H1 (cell line): ENCODE data around the gene PRKG2.

Source experiments
- EP300 ChIP-seq, 2 experiments: IDR thresholded peaks; 1 replicate in 1 of 2; 2 replicates in 1 of 2; pipeline ENCODE4 v1.6.1; 2011 to 2012; ENCODE audit warnings: low read depth in 2 of 2, low read length in 2 of 2, mild to moderate bottlenecking in 2 of 2, borderline replicate concordance in 1 of 2, inconsistent platforms in 1 of 2, moderate library complexity in 1 of 2
- GABPA ChIP-seq: IDR thresholded peaks from 2 replicates; pipeline ENCODE4 v1.6.1; 2011; ENCODE audit warnings: mild to moderate bottlenecking, low read length, moderate library complexity, borderline replicate concordance; ENCODE audit not compliant: insufficient read depth
- GTF2F1 ChIP-seq: IDR thresholded peaks from 2 replicates; pipeline ENCODE4 v1.6.1; 2012; ENCODE audit warnings: low read depth, low read length, improper control_type of control experiment, borderline replicate concordance
- JUND ChIP-seq: IDR thresholded peaks from 2 replicates; pipeline ENCODE4 v1.6.1; 2011; ENCODE audit warnings: mild to moderate bottlenecking, improper control_type of control experiment, low read length
- KDM5A ChIP-seq: fragments of 200-600 bp; IDR thresholded peaks from 2 replicates; pipeline ENCODE4 v1.7.1; 2012; ENCODE audit warnings: mild to moderate bottlenecking, low read length, inconsistent platforms, mixed read lengths
- PHF8 ChIP-seq: fragments of 200-600 bp; sonication (generic); conservative IDR thresholded peaks from 2 replicates; pipeline ENCODE4 v1.7.1; 2012; ENCODE audit warnings: low read depth, mild to moderate bottlenecking, inconsistent platforms, low read length, moderate library complexity
- POLR2A ChIP-seq, 2 experiments: IDR thresholded peaks; 1 replicate in 1 of 2; 2 replicates in 1 of 2; pipeline ENCODE4 v1.6.1; 2011; ENCODE audit warnings: low read depth in 2 of 2, low read length in 2 of 2, mild to moderate bottlenecking in 2 of 2; ENCODE audit errors: control extremely low read depth in 1 of 2
- RAD21 ChIP-seq, 2 experiments: IDR thresholded peaks in 1 of 2; conservative IDR thresholded peaks in 1 of 2; 2 replicates each; pipeline ENCODE4 v1.6.1; 2011; ENCODE audit warnings: low read depth in 2 of 2, low read length in 2 of 2, improper control_type of control experiment in 1 of 2, inconsistent platforms in 1 of 2, mild to moderate bottlenecking in 1 of 2, moderate library complexity in 1 of 2
- SIN3A ChIP-seq, 2 experiments: IDR thresholded peaks in 1 of 2; conservative IDR thresholded peaks in 1 of 2; 2 replicates each; pipeline ENCODE4 v1.6.1; 2011 to 2012; ENCODE audit warnings: low read length in 2 of 2, improper control_type of control experiment in 1 of 2, low read depth in 1 of 2, mild to moderate bottlenecking in 1 of 2
- SIX5 ChIP-seq: IDR thresholded peaks from 2 replicates; pipeline ENCODE4 v1.6.1; 2011; ENCODE audit warnings: mild to moderate bottlenecking, low read depth, low read length
- TF ChIP-seq, protein P1 (sequence below): IDR thresholded peaks from 2 replicates; pipeline ENCODE4 v1.6.1; 2012; ENCODE audit warnings: inconsistent platforms
- TF ChIP-seq, protein P2 (sequence below), 3 experiments: IDR thresholded peaks; 1 replicate in 2 of 3; 2 replicates in 1 of 3; pipeline versions ENCODE4 v1.5.1 to v1.6.1; 2011; ENCODE audit warnings: low read length in 3 of 3, mild to moderate bottlenecking in 3 of 3, inconsistent platforms in 2 of 3, low read depth in 1 of 3, moderate library complexity in 1 of 3; ENCODE audit not compliant: insufficient read depth in 1 of 3; ENCODE audit errors: control extremely low read depth in 1 of 3
- TF ChIP-seq, protein P3 (sequence below): IDR thresholded peaks from 2 replicates; pipeline ENCODE4 v1.6.1; 2012; ENCODE audit warnings: inconsistent platforms

DNA sequence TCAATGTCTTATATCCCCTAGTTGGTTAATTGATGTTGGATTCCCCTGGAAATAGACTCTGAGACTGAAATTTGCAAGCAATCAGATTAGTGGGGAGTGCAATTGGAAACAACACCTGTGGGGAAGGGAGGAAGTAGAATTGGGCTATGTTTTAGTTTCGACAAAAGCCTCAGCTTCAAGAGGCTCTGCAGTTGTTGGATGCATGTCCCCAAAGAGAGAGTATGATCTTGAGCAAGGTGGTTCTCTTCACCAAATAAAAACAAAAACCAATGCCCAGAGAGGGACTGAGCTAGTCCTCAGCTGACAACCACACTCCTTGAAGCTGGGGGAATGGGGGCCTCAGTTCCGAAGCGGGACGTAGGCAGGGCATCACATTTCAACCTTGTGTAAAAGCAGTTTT lies 77.1 kb downstream of the PRKG2 start:
- no peak for TF ChIP-seq EP300 (IDR thresholded peaks at IDR 0.05; ENCODE audit: borderline replicate concordance in 1 of 2, low read depth in 2 of 2, low read length in 2 of 2)
- no peak for TF ChIP-seq SIX5
- TF ChIP-seq, protein P1, sequence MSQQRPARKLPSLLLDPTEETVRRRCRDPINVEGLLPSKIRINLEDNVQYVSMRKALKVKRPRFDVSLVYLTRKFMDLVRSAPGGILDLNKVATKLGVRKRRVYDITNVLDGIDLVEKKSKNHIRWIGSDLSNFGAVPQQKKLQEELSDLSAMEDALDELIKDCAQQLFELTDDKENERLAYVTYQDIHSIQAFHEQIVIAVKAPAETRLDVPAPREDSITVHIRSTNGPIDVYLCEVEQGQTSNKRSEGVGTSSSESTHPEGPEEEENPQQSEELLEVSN = no peak
- no peak for TF ChIP-seq POLR2A (IDR thresholded peaks at IDR 0.05; ENCODE audit: control extremely low read depth in 1 of 2, low read depth in 2 of 2, low read length in 2 of 2)
- no peak for TF ChIP-seq KDM5A
- TF ChIP-seq RAD21 (IDR thresholded peaks at IDR 0.05 in 1 of 2, conservative IDR thresholded peaks at IDR 0.05 in 1 of 2; ENCODE audit: low read depth in 2 of 2, low read length in 2 of 2) = no peak
- TF ChIP-seq, protein P2, sequence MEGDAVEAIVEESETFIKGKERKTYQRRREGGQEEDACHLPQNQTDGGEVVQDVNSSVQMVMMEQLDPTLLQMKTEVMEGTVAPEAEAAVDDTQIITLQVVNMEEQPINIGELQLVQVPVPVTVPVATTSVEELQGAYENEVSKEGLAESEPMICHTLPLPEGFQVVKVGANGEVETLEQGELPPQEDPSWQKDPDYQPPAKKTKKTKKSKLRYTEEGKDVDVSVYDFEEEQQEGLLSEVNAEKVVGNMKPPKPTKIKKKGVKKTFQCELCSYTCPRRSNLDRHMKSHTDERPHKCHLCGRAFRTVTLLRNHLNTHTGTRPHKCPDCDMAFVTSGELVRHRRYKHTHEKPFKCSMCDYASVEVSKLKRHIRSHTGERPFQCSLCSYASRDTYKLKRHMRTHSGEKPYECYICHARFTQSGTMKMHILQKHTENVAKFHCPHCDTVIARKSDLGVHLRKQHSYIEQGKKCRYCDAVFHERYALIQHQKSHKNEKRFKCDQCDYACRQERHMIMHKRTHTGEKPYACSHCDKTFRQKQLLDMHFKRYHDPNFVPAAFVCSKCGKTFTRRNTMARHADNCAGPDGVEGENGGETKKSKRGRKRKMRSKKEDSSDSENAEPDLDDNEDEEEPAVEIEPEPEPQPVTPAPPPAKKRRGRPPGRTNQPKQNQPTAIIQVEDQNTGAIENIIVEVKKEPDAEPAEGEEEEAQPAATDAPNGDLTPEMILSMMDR (IDR thresholded peaks at IDR 0.05; ENCODE audit: control extremely low read depth in 1 of 3, insufficient read depth in 1 of 3, low read depth in 1 of 3, low read length in 3 of 3) = no peak
- TF ChIP-seq GABPA = no peak
- TF ChIP-seq, protein P3, sequence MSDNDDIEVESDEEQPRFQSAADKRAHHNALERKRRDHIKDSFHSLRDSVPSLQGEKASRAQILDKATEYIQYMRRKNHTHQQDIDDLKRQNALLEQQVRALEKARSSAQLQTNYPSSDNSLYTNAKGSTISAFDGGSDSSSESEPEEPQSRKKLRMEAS = no peak
- no peak for TF ChIP-seq SIN3A (conservative IDR thresholded peaks at IDR 0.05 in 1 of 2, IDR thresholded peaks at IDR 0.05 in 1 of 2; ENCODE audit: low read depth in 1 of 2, low read length in 2 of 2)
- TF ChIP-seq PHF8 = no peak
- TF ChIP-seq JUND = no peak
- TF ChIP-seq GTF2F1 = no peak
